HEK293 (cell line): Measurements from ENCODE around the gene RXYLT1.

Experiments used
- BCL6B ChIP-seq: fragments of 450-650 bp; formaldehyde crosslinking; IDR thresholded peaks from 2 replicates; pipeline ENCODE4 v1.5.1; 2017; ENCODE audit warnings: missing biosample characterization, missing genetic modification characterization
- KLF9 ChIP-seq: fragments of 450-650 bp; formaldehyde crosslinking; IDR thresholded peaks from 2 replicates; pipeline ENCODE4 v1.5.1; 2016; ENCODE audit warnings: missing biosample characterization, missing genetic modification characterization, low read depth
- ZBTB26 ChIP-seq: fragments of 450-650 bp; formaldehyde crosslinking; optimal IDR thresholded peaks from 2 replicates; pipeline ENCODE3; 2016; ENCODE audit warnings: missing biosample characterization, mild to moderate bottlenecking, missing genetic modification characterization
- ZBTB48 ChIP-seq: fragments of 450-650 bp; formaldehyde crosslinking; IDR thresholded peaks from 2 replicates; pipeline ENCODE4 v1.5.1; 2016; ENCODE audit warnings: missing biosample characterization, missing genetic modification characterization
- ZBTB7A ChIP-seq: fragments of 450-650 bp; formaldehyde crosslinking; IDR thresholded peaks from 2 replicates; pipeline ENCODE4 v1.5.1; 2016; ENCODE audit warnings: low read depth, missing biosample characterization, missing genetic modification characterization
- ZIC2 ChIP-seq: fragments of 450-650 bp; formaldehyde crosslinking; IDR thresholded peaks from 2 replicates; pipeline ENCODE4 v1.5.1; 2016; ENCODE audit warnings: missing biosample characterization, missing genetic modification characterization
- ZNF121 ChIP-seq: fragments of 450-650 bp; formaldehyde crosslinking; IDR thresholded peaks from 2 replicates; pipeline ENCODE4 v1.5.1; 2016; ENCODE audit warnings: missing biosample characterization, missing genetic modification characterization
- ZNF140 ChIP-seq: fragments of 450-650 bp; formaldehyde crosslinking; IDR thresholded peaks from 2 replicates; pipeline ENCODE4 v1.5.1; 2016; ENCODE audit warnings: missing biosample characterization, missing genetic modification characterization
- ZNF175 ChIP-seq: fragments of 450-650 bp; formaldehyde crosslinking; IDR thresholded peaks from 2 replicates; pipeline ENCODE4 v1.5.1; 2016; ENCODE audit warnings: missing biosample characterization, missing genetic modification characterization
- ZNF18 ChIP-seq: fragments of 450-650 bp; formaldehyde crosslinking; IDR thresholded peaks from 2 replicates; pipeline ENCODE4 v1.5.1; 2016; ENCODE audit warnings: missing biosample characterization, missing genetic modification characterization
- ZNF184 ChIP-seq: fragments of 450-650 bp; IDR thresholded peaks from 2 replicates; pipeline ENCODE4 v1.5.1; 2018; ENCODE audit warnings: missing biosample characterization, mild to moderate bottlenecking, missing genetic modification characterization
- ZNF211 ChIP-seq: fragments of 450-650 bp; formaldehyde crosslinking; IDR thresholded peaks from 2 replicates; pipeline ENCODE4 v1.5.1; 2016; ENCODE audit warnings: low read depth, missing biosample characterization, missing genetic modification characterization
- ZNF214 ChIP-seq: fragments of 450-650 bp; formaldehyde crosslinking; IDR thresholded peaks from 2 replicates; pipeline ENCODE4 v1.5.1; 2017; ENCODE audit warnings: missing biosample characterization, mild to moderate bottlenecking, missing genetic modification characterization, borderline replicate concordance
- ZNF350 ChIP-seq: fragments of 450-650 bp; formaldehyde crosslinking; IDR thresholded peaks from 2 replicates; pipeline ENCODE4 v1.5.0; 2017; ENCODE audit warnings: missing biosample characterization, mild to moderate bottlenecking, missing genetic modification characterization
- ZNF354C ChIP-seq: fragments of 450-650 bp; formaldehyde crosslinking; IDR thresholded peaks from 2 replicates; pipeline ENCODE4 v1.5.1; 2016; ENCODE audit warnings: missing biosample characterization, missing genetic modification characterization, low read depth, borderline replicate concordance
- ZNF366 ChIP-seq: fragments of 450-650 bp; formaldehyde crosslinking; conservative IDR thresholded peaks from 2 replicates; pipeline ENCODE4 v1.5.1; 2016; ENCODE audit warnings: missing biosample characterization, missing genetic modification characterization
- ZNF433 ChIP-seq: fragments of 450-650 bp; formaldehyde crosslinking; IDR thresholded peaks from 2 replicates; pipeline ENCODE4 v1.5.1; 2016; ENCODE audit warnings: missing biosample characterization, missing genetic modification characterization, low read depth
- ZNF473 ChIP-seq: fragments of 450-650 bp; formaldehyde crosslinking; IDR thresholded peaks from 2 replicates; pipeline ENCODE4 v1.5.1; 2017; ENCODE audit warnings: missing biosample characterization, missing genetic modification characterization
- ZNF501 ChIP-seq: fragments of 450-650 bp; formaldehyde crosslinking; IDR thresholded peaks from 2 replicates; pipeline ENCODE4 v1.5.1; 2016; ENCODE audit warnings: missing biosample characterization, missing genetic modification characterization
- ZNF571 ChIP-seq: fragments of 450-650 bp; formaldehyde crosslinking; IDR thresholded peaks from 2 replicates; pipeline ENCODE4 v1.5.0; 2017; ENCODE audit warnings: missing biosample characterization, missing genetic modification characterization
- ZNF747 ChIP-seq: fragments of 450-650 bp; formaldehyde crosslinking; IDR thresholded peaks from 2 replicates; pipeline ENCODE4 v1.5.1; 2016; ENCODE audit warnings: missing biosample characterization, missing genetic modification characterization
- ZNF76 ChIP-seq: fragments of 450-650 bp; formaldehyde crosslinking; IDR thresholded peaks from 2 replicates; pipeline ENCODE4; 2016; ENCODE audit warnings: low read depth, missing biosample characterization, missing genetic modification characterization, borderline replicate concordance
- ZNF785 ChIP-seq: fragments of 450-650 bp; formaldehyde crosslinking; IDR thresholded peaks from 2 replicates; pipeline ENCODE4 v1.5.1; 2016; ENCODE audit warnings: missing biosample characterization, missing genetic modification characterization
- ZSCAN23 ChIP-seq: fragments of 450-650 bp; formaldehyde crosslinking; IDR thresholded peaks from 2 replicates; pipeline ENCODE4 v1.5.1; 2016; ENCODE audit warnings: missing biosample characterization, missing genetic modification characterization
- TF ChIP-seq, protein P1 (sequence below): fragments of 450-650 bp; formaldehyde crosslinking; conservative IDR thresholded peaks from 2 replicates; pipeline ENCODE4 v1.5.1; 2016; ENCODE audit warnings: low read depth, missing biosample characterization, missing genetic modification characterization
- TF ChIP-seq, protein P2 (sequence below): fragments of 450-650 bp; formaldehyde crosslinking; IDR thresholded peaks from 2 replicates; pipeline ENCODE4 v1.5.1; 2016; ENCODE audit warnings: missing biosample characterization, missing genetic modification characterization, borderline replicate concordance
- TF ChIP-seq, protein P3 (sequence below): fragments of 450-650 bp; formaldehyde crosslinking; IDR thresholded peaks from 2 replicates; pipeline ENCODE4 v1.5.1; 2016; ENCODE audit warnings: missing biosample characterization, missing genetic modification characterization
- TF ChIP-seq, protein P4 (sequence below): fragments of 450-650 bp; formaldehyde crosslinking; IDR thresholded peaks from 2 replicates; pipeline ENCODE4 v1.5.1; 2016; ENCODE audit warnings: missing biosample characterization, missing genetic modification characterization

The RXYLT1 gene

GRCh38 chr12:63843721-63844390, 64.1 kb downstream of the RXYLT1 start (continued):
- TF ChIP-seq, protein P1, sequence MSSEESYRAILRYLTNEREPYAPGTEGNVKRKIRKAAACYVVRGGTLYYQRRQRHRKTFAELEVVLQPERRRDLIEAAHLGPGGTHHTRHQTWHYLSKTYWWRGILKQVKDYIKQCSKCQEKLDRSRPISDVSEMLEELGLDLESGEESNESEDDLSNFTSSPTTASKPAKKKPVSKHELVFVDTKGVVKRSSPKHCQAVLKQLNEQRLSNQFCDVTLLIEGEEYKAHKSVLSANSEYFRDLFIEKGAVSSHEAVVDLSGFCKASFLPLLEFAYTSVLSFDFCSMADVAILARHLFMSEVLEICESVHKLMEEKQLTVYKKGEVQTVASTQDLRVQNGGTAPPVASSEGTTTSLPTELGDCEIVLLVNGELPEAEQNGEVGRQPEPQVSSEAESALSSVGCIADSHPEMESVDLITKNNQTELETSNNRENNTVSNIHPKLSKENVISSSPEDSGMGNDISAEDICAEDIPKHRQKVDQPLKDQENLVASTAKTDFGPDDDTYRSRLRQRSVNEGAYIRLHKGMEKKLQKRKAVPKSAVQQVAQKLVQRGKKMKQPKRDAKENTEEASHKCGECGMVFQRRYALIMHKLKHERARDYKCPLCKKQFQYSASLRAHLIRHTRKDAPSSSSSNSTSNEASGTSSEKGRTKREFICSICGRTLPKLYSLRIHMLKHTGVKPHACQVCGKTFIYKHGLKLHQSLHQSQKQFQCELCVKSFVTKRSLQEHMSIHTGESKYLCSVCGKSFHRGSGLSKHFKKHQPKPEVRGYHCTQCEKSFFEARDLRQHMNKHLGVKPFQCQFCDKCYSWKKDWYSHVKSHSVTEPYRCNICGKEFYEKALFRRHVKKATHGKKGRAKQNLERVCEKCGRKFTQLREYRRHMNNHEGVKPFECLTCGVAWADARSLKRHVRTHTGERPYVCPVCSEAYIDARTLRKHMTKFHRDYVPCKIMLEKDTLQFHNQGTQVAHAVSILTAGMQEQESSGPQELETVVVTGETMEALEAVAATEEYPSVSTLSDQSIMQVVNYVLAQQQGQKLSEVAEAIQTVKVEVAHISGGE, result no peak
- TF ChIP-seq ZNF184 (tag by site-specific recombination) (peak; percentile 44; the same call in 1 of the 2 replicates), ZNF76 (tag by site-specific recombination) (no peak; the same call in 1 of the 2 replicates), ZBTB48 (peak; percentile 91), ZNF350 (no peak), ZNF501 (tag by site-specific recombination) (peak; percentile 54; the same call in 1 of the 2 replicates), ZNF211 (tag by site-specific recombination) (no peak), ZBTB7A (tag by site-specific recombination) (peak; percentile 62; the same call in 1 of the 2 replicates), ZNF121 (tag by site-specific recombination) (no peak), ZNF473 (tag by site-specific recombination) (no peak), ZNF214 (tag by site-specific recombination) (no peak), ZNF366 (no peak), BCL6B (tag by site-specific recombination) (no peak), ZNF433 (tag by site-specific recombination) (no peak), ZNF175 (tag by site-specific recombination) (no peak), KLF9 (tag by site-specific recombination) (peak; percentile 78), ZNF571 (tag by site-specific recombination) (no peak), ZNF354C (tag by site-specific recombination) (no peak), ZNF18 (no peak), ZNF785 (no peak), ZNF140 (tag by site-specific recombination) (no peak), ZIC2 (tag by site-specific recombination) (peak; percentile 72), ZSCAN23 (no peak; the same call in 1 of the 2 replicates), ZNF747 (no peak), ZBTB26 (tag by site-specific recombination) (peak; percentile 99)
- TF ChIP-seq, protein P2, sequence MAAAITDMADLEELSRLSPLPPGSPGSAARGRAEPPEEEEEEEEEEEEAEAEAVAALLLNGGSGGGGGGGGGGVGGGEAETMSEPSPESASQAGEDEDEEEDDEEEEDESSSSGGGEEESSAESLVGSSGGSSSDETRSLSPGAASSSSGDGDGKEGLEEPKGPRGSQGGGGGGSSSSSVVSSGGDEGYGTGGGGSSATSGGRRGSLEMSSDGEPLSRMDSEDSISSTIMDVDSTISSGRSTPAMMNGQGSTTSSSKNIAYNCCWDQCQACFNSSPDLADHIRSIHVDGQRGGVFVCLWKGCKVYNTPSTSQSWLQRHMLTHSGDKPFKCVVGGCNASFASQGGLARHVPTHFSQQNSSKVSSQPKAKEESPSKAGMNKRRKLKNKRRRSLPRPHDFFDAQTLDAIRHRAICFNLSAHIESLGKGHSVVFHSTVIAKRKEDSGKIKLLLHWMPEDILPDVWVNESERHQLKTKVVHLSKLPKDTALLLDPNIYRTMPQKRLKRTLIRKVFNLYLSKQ, result no peak
- TF ChIP-seq, protein P3, sequence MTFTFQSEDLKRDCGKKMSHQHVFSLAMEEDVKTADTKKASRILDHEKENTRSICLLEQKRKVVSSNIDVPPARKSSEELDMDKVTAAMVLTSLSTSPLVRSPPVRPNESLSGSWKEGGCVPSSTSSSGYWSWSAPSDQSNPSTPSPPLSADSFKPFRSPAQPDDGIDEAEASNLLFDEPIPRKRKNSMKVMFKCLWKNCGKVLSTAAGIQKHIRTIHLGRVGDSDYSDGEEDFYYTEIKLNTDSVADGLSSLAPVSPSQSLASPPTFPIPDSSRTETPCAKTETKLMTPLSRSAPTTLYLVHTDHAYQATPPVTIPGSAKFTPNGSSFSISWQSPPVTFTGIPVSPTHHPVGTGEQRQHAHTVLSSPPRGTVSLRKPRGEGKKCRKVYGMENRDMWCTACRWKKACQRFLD (tag by site-specific recombination), result no peak
- TF ChIP-seq, protein P4, sequence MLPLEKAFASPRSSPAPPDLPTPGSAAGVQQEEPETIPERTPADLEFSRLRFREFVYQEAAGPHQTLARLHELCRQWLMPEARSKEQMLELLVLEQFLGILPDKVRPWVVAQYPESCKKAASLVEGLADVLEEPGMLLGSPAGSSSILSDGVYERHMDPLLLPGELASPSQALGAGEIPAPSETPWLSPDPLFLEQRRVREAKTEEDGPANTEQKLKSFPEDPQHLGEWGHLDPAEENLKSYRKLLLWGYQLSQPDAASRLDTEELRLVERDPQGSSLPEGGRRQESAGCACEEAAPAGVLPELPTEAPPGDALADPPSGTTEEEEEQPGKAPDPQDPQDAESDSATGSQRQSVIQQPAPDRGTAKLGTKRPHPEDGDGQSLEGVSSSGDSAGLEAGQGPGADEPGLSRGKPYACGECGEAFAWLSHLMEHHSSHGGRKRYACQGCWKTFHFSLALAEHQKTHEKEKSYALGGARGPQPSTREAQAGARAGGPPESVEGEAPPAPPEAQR, result no peak
